Psoas muscle (tissue), 8 donors: ENCODE measurements around the gene CLK2. TPM values are rescaled to one million over a fixed set of nuclear protein-coding genes. Genes with fewer than 3 reads are reported as not detected.

ENCODE experiments used
- ATAC-seq, 4 donors: fragments of 200-7000 bp; cut with Tn5 transposase; one replicate each; pipeline ENCODE4 v1.9.1; 2020; ENCODE audit warnings: moderate library complexity in 3 of 4, mild to moderate bottlenecking in 2 of 4
- DNase-seq, 2 donors: peaks; one replicate each; pipeline ENCODE4 v3.0.0-alpha.2; 2020
- H3K27ac ChIP-seq: fragments of 200-600 bp; one replicate; pipeline ENCODE4 v1.8.0; 2022
- H3K27me3 ChIP-seq, 3 donors: fragments of 200-600 bp in 1 of 3; one replicate each; pipeline versions ENCODE4 v1.6.1 to v1.8.0; 2013 to 2022; ENCODE audit warnings: low read length in 2 of 3, mild to moderate bottlenecking in 2 of 3, moderate library complexity in 1 of 3; ENCODE audit not compliant: insufficient read depth in 3 of 3
- H3K36me3 ChIP-seq, 2 donors: fragments of 200-600 bp in 1 of 2; one replicate each; pipeline versions ENCODE4 v1.6.1 to v1.8.0; 2013 to 2022; ENCODE audit warnings: low read depth in 1 of 2, mild to moderate bottlenecking in 1 of 2, moderate library complexity in 1 of 2; ENCODE audit not compliant: insufficient read depth in 1 of 2
- H3K4me1 ChIP-seq: fragments of 200-600 bp; one replicate; pipeline ENCODE4 v1.8.0; 2022
- H3K4me3 ChIP-seq: fragments of 200-600 bp; one replicate; pipeline ENCODE4 v1.8.0; 2022; ENCODE audit warnings: mild to moderate bottlenecking
- H3K9me3 ChIP-seq: fragments of 200-600 bp; one replicate; pipeline ENCODE4 v1.8.0; 2022
- CTCF ChIP-seq: fragments of 200-600 bp; IDR thresholded peaks from one replicate; pipeline ENCODE4 v1.8.0; 2022; ENCODE audit warnings: antibody characterized with exemption
- WGBS, 3 donors: extraction: QIAGEN DNeasy Blood & Tissue Kit; methylation state at CpG; one replicate each; pipeline versions ENCODE4 v1.1.6 to v1.1.7; 2013; 5-methylcytosine and 5-hydroxymethylcytosine counted together
- intact Hi-C, 2 donors: fragments of 100-400 bp; cut with DNase I; formaldehyde crosslinking; loops; one replicate each; pipeline versions ENCODE4 v1.11.0 to v1.14.2; 2022
- polyA plus RNA-seq, 3 donors: library from polyadenylated mRNA; stranded (reverse); fragments of 200-250 nt; gene quantifications; one replicate each; pipeline ENCODE4 v1.2.3, GENCODE V29; 2013
- total RNA-seq, 4 donors: library from RNA; stranded (reverse); fragmentation: NEBNext Ultra II Directional in 2 of 4; extraction: Animal tissue kit (Norgen Biotek cat#: 25700) in 2 of 4; gene quantifications; one replicate each; pipeline versions ENCODE4 v1.2.1 to v1.2.4, GENCODE V29; 2021 to 2023
- donor health status: healthy with polysubstance abuse.
- donor health status: DM: no; HTN: no; CAD: no; lungs with moderate emphysema.
- donor health status: Bipolar disorder and iron deficiency.
- donor health status: healthy.
- donor health status: DM: yes; HTN: yes; CAD: no.
- donor health status: DM: no; HTN: no; CAD: no.
- donor health status: DM: no; HTN: no; CAD: no.
- donor health status: DM: yes; HTN: yes; CAD: no.

CLK2 gene
- total and polyA plus RNA-seq, 7 donors = 11.7 to 28.5 (median 20.9) TPM

- H3K36me3 ChIP-seq = peaks cover 0 to 21% of the 10 kb centered on the region in 2 donors
- H3K27ac ChIP-seq = peak overlapping the region; percentile 87
- TF ChIP-seq CTCF = peak; percentile 30
- ATAC-seq (peak in 1 of 4 donors; percentile 37), DNase-seq (no peak)
- H3K4me1 ChIP-seq = peaks cover 9% of the 10 kb centered on the region
- H3K9me3 ChIP-seq = no peaks in the 10 kb centered on the region
- WGBS, 3 donors = 49 to 56% (median 51%) methylated on average over 6 of the region's 6 CpGs
- H3K27me3 ChIP-seq = no peaks in the 10 kb centered on the region
- intact Hi-C loops = loop anchor here in 1 of 2 donors (5.0 kb wide), 1 partner anchor 35 kb away; the partner anchor contains the start of gene CLK2
- H3K4me3 ChIP-seq = no peak overlapping the region
Measured at GRCh38 chr1:155307247-155307740, 34.0 kb upstream of the CLK2 start.

DNA sequence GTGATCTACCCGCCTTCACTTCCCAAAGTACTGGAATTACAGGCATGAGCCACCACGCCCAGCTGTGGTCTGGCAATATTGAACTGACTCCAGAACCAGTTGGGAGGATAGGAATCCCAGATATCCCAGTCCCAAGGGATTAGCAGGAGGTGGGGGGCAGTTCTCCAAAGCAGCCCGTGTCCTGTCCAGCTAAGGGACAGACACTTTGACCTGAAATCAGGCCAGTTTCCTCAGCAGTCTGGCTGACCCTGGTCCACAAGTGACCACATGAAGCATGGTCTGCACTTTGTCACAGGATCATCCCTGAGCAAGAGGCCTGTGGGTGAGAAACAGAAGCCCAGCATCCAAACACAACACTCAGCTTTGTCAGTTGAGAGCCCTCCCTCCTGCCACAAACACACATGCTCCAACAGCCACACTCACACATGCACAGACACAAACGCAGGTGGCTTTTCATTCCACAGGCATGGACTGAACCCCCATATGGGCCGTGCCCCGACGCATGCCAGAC lies 32.6 kb upstream of the CLK2 start:
- intact Hi-C loops = loop anchor here in 1 of 2 donors (5.0 kb wide), 1 partner anchor 34 kb away; the partner anchor contains the start of gene CLK2
- DNase-seq (no peak), ATAC-seq (no peak)
- Histone ChIP-seq H3K4me1 (peaks cover 9% of the 10 kb centered on the region), H3K9me3 (no peaks in the 10 kb centered on the region), H3K27me3 (no peaks in the 10 kb centered on the region), H3K27ac (no peak overlapping the region), H3K36me3 (peaks cover 0 to 10% of the 10 kb centered on the region in 2 donors), H3K4me3 (no peak overlapping the region)
- no peak for TF ChIP-seq CTCF
- WGBS, 3 donors = 65 to 69% (median 67%) methylated on average over 7 of the region's 7 CpGs

- 61 to 64% (median 61%) methylated on average over 11 of the region's 11 CpGs for WGBS, 3 donors
- no peaks in the 10 kb centered on the region for H3K36me3 ChIP-seq
- intact Hi-C loops = loop anchor here in 1 of 2 donors (5.0 kb wide), 1 partner anchor 32 kb away; the partner anchor contains the start of gene CLK2
- no peak for TF ChIP-seq CTCF
- no peak for DNase-seq
- no peaks in the 10 kb centered on the region for H3K27me3 ChIP-seq
- no peak for ATAC-seq
- H3K4me3 ChIP-seq = no peak overlapping the region
- H3K4me1 ChIP-seq = peaks cover 3% of the 10 kb centered on the region
- no peak overlapping the region for H3K27ac ChIP-seq
- H3K9me3 ChIP-seq = no peaks in the 10 kb centered on the region
Measured at GRCh38 chr1:155304558-155305063, 31.3 kb upstream of the CLK2 start.

DNA sequence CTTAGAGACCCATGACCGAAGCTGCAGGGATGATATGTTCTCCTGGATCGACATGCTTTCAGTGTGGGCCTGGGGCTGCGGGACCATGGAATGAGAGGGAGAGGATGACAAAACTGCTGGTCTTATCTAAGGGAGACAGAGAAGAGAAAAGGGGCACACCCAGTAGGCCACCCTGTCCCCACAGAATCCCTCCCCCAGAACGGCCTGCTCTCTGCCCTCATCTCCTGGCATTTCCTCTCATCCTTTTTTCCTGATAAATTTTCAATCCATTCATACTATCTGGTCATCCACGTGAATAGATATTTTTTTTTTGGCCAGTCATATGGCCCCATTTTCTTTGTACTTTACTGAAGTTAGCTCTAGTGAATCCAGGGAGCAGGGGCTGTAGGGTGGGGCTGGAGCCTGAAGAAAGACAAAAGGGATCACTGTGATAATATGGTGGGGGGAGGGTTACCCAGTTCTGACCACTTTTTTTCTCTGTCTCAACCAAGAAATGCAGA lies 28.1 kb upstream of the CLK2 start, which contains the start of gene PKLR:
PKLR (minus strand) TSS at position 97 of the 500 bp plus-strand sequence; CDS start at position 54, 43 bp downstream.
- no peak within 1 kb of the TSS for H3K4me3 ChIP-seq
- ATAC-seq (no peak), DNase-seq (no peak)
- H3K27me3 ChIP-seq = no peaks in the 10 kb centered on the region
- TF ChIP-seq CTCF = no peak
- WGBS, 3 donors = 80 to 85% (median 82%) methylated on average over 5 of the region's 5 CpGs
- no peaks in the 10 kb centered on the region for H3K4me1 ChIP-seq
- no peaks in the 10 kb centered on the region for H3K36me3 ChIP-seq
- no peak within 1 kb of the TSS for H3K27ac ChIP-seq
- no peaks in the 10 kb centered on the region for H3K9me3 ChIP-seq
- intact Hi-C loops = no loop called here
